ENCODE data around the gene VSIG8.
A peak's percentile ranks its signal among the peaks of the same experiment; 100 is the strongest.

VSIG8 gene

DNA sequence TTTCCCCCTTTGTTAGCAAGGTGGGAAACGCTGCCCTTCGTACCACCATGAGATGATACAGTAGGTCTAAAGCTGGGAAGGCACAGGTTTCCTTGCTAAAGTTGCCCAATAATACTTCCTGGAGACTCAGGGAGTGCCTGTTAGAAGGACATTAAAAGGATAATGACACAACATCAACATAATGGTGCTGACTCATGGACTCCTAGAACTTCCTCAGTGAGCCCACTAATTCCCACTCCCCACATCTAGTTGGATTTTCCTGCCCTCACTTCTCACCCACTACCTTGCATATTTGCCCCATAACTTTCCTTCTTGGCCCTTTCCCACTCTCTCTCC, 20.0 kb upstream of the VSIG8 start:
- TF ChIP-seq, protein P1, sequence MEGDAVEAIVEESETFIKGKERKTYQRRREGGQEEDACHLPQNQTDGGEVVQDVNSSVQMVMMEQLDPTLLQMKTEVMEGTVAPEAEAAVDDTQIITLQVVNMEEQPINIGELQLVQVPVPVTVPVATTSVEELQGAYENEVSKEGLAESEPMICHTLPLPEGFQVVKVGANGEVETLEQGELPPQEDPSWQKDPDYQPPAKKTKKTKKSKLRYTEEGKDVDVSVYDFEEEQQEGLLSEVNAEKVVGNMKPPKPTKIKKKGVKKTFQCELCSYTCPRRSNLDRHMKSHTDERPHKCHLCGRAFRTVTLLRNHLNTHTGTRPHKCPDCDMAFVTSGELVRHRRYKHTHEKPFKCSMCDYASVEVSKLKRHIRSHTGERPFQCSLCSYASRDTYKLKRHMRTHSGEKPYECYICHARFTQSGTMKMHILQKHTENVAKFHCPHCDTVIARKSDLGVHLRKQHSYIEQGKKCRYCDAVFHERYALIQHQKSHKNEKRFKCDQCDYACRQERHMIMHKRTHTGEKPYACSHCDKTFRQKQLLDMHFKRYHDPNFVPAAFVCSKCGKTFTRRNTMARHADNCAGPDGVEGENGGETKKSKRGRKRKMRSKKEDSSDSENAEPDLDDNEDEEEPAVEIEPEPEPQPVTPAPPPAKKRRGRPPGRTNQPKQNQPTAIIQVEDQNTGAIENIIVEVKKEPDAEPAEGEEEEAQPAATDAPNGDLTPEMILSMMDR (IDR thresholded peaks at IDR 0.05; ENCODE audit: control insufficient read depth, extremely low read depth, insufficient read depth), result no peak
- DNase-seq (ENCODE audit: low read depth), result no peak
- no peak overlapping the region for H3K4me3 ChIP-seq (ENCODE audit: low read depth, low read length)

DNA sequence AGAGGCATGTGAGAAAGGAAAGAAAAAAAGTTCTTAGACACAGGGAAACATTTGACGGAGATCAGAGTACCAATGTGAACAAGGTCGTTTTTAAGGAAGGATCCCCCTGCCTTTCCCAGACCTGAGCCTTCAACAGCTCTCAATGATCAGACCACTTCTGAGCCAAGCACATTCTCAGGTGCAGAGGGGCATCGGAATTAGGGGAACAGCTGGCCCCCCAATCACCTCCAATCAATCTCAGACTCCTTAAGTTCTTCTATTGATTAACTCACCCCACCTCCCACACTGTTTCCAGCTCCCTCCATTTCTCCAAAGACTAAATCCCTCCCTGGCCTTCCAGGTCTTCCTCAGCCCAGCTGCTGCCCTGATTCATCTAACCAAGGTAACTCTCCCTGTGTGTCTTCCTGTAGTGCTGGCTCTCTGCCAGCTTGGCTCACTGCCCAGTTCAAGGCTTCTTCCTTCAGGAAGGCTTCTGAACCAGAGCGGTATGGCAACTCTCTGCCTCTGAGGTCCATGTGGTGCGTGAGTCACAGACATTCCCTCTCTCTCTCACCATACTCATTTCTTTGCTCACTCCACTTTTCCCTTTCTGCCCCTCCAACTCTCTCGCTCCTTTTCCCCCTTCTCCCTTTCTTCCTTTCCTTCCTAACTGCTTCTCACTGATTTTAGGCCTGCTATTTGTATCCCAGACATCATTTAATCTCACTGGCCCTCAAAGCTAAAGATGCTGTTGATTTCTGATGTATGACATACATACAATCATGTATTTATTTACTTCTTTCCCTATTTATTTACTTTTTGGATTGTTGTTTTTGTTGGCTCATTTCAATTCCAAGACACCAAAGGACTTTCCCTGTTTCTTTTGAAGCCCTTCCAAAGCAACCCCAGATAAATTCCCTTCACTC, 19.4 kb upstream of the VSIG8 start:
- peak; percentile 96 for DNase-seq (ENCODE audit: low read depth)
- TF ChIP-seq, protein P1 (IDR thresholded peaks at IDR 0.05; ENCODE audit: control insufficient read depth, extremely low read depth, insufficient read depth), result no peak
- no peak overlapping the region for H3K4me3 ChIP-seq (ENCODE audit: low read depth, low read length)

DNA sequence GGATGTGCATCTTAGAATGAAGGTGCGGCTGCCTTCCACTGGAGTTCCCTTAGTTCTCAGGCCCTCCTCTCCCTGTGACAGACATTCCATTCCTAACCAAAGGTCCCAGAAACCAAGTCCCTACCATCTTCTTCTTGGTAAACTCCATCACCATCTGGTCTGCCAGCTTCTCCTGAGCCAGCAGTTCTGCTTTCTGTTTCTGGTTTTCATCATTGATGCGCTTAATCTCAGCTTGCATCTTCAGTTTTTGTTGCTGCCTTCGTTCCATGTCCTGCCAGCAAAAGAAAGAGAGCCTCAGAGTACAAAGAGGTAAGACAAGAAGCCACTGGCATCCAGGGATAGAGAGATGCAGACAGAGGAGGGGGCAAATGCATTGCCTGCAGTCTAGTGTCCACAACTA, 18.0 kb upstream of the VSIG8 start:
- no peak overlapping the region for H3K4me3 ChIP-seq (ENCODE audit: low read depth, low read length)
- TF ChIP-seq, protein P1 (IDR thresholded peaks at IDR 0.05; ENCODE audit: control insufficient read depth, extremely low read depth, insufficient read depth), result no peak
- DNase-seq (ENCODE audit: low read depth), result no peak

DNA sequence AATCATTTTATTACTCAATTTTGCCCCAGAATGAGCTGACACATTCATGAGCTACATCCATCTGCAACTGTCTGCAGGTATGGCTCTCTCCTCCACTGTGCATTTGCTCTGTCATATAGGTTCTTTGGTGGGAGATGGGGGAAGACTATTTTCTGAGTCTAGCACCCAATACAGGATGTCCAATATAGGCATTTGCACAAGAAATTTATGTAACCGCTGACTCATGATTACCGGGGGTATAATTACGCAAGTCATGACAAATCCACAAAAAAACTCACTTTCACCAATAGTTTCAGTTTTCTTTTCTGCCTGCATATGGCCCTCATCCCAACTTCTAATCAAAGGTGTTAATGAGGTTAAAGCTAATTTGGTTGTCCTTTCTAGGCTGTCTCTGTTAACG, 17.5 kb upstream of the VSIG8 start:
- TF ChIP-seq, protein P1 (IDR thresholded peaks at IDR 0.05; ENCODE audit: control insufficient read depth, extremely low read depth, insufficient read depth), result no peak
- no peak overlapping the region for H3K4me3 ChIP-seq (ENCODE audit: low read depth, low read length)
- DNase-seq (ENCODE audit: low read depth), result no peak

DNA sequence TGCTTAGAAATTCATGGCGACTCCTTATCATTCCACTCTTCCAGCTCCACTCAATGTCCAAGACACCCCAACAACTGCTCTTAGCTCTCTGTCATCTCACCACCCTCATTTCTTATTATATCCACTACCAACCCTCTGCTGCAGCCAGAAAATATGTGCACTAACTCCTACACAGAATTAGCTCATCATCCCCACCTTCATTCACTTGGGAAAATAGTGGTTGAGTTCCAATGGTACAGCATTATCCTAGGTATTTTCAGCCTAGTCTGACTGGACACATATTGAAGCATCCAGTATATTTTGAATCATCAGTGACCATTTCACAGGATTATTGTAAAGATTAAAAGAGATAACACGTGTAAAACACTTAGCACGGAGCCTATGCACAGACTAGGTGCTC, 16.7 kb upstream of the VSIG8 start:
- TF ChIP-seq, protein P1 (IDR thresholded peaks at IDR 0.05; ENCODE audit: control insufficient read depth, extremely low read depth, insufficient read depth), result no peak
- H3K4me3 ChIP-seq (ENCODE audit: low read depth, low read length), result no peak overlapping the region
- no peak for DNase-seq (ENCODE audit: low read depth)

DNA sequence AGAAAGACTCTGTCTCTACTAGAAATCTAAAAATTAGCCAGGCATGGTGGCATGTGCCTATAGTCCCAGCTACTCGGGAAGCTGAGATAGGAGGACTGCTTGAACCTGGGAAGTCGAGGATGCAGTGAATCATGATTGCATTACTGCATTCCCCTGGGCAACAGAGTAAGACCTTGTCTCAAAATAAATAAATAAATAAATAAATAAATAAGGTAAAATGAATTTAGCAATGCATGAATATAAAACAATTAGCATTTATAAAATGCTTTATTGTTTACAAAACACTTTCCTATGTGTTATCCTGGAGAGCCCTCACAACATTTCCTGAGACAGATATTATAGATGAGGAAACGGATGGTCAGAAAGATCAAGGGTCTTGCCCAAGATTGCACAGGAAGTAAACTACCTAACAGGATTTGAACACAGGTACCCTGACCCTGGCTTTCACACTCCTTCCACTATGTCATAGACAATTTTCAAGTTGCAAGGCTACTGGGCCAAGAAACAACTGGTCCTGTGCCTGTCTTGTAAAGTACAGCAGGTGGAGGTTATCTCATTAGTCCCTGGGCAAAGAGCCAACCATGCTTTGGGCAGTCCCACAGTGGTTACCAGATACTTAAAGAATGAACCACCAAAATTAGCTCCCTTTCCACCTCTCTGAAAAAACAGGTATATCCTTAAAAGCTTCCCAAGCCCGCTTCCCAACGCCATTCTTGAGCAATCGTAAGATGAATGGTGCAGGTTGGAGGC, 15.4 kb upstream of the VSIG8 start:
- TF ChIP-seq, protein P1 (IDR thresholded peaks at IDR 0.05; ENCODE audit: control insufficient read depth, extremely low read depth, insufficient read depth), result no peak
- no peak for DNase-seq (ENCODE audit: low read depth)
- no peak overlapping the region for H3K4me3 ChIP-seq (ENCODE audit: low read depth, low read length)

All from LNCaP clone FGC (cell line).